ENCODE measurements around the gene SAFB.

The SAFB gene

DNA sequence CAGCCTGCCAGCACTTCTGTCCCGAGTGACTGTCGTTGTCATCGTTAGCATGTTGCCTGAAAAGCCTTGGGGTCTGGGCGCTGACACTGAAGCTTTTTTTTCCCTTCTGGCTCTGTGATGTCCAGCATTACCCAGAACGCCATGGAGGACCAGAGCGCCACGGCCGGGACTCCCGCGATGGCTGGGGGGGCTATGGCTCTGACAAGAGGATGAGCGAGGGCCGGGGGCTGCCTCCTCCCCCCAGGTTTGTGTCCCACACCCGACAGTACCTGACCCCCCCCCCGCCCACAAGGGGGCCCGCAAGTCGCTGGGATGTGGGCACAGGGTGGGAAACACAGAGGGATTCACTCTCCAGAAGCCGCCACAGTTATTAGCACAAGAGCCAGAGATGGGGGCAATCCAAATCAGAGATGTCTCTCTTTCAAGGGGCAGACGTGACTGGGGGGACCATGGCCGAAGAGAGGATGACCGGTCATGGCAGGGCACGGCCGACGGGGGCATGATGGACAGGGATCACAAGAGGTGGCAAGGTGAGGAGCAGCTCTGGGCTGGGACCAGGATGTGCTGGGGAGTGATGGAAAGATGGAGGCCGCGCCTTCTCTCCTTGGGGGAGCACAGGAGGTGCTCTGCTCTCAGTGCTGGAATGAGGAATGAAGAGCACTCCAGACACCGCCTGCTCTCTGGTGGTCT is 44.2 kb downstream of the SAFB start:
- peak; percentile 59 for DNase-seq (ENCODE audit: low spot score)

DNA sequence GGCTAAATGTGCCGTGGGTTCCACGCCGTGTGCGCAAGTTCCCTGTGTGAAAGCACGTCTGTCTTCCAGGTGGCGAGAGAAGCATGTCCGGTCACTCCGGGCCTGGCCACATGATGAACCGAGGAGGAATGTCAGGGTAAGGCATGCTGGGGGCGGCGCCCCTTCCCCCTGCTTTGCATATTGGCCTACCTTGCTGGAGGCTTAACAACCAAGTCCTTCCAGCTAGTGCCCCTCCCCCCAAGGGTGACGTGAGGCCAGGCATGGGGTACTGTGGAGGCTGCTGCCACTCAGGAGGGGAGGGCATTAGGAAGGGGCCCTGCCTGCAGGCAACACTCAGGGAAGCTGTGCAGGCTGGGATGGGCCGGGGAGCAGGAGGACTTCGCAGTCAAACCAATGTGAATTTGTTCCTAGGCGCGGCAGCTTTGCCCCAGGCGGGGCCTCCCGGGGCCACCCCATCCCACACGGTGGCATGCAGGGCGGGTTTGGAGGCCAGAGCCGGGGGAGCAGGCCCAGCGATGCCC is 44.9 kb downstream of the SAFB start:
- peak; percentile 58 for DNase-seq (ENCODE audit: low spot score)

DNA sequence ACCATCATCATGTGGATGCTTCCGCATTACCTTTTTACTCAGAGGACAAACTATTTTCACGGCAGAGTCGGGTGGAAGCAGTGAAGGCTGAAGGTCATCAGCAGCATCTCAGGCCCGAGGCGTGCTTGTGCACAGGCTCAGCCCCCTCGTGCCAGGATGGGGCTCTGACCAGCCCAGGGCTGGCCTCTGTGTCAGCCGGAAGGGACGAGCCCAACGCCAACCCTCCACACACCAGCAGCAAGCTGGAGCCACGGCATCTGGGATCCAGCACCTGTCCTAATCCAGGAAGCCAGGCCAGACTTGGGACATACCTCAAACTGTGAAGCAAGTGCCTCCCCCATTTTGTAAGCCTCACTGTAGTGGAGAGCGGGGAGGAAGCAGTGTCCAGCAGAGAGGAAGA is 46.3 kb downstream of the SAFB start:
- DNase-seq (ENCODE audit: low spot score): no peak

DNA sequence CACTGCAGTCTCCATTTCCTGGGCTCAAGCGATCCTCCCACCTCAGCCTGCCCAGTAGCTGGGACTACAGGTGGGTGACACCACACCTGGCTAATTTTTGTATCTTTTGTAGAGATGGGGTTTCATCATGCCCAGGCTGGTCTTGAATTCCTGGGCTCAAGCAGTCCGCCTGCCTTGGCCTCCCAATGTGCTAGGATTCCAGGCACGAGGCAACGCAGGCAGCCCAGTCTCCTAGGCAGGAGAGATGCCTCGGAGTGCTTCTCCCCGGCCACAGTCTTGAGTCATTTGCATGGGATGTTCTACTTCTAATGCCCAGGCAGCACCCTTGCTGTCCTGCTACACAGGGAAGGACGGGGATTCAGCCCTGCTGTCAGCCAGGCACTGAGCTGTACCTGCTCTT is 48.7 kb downstream of the SAFB start:
- no peak for DNase-seq (ENCODE audit: low spot score)

DNA sequence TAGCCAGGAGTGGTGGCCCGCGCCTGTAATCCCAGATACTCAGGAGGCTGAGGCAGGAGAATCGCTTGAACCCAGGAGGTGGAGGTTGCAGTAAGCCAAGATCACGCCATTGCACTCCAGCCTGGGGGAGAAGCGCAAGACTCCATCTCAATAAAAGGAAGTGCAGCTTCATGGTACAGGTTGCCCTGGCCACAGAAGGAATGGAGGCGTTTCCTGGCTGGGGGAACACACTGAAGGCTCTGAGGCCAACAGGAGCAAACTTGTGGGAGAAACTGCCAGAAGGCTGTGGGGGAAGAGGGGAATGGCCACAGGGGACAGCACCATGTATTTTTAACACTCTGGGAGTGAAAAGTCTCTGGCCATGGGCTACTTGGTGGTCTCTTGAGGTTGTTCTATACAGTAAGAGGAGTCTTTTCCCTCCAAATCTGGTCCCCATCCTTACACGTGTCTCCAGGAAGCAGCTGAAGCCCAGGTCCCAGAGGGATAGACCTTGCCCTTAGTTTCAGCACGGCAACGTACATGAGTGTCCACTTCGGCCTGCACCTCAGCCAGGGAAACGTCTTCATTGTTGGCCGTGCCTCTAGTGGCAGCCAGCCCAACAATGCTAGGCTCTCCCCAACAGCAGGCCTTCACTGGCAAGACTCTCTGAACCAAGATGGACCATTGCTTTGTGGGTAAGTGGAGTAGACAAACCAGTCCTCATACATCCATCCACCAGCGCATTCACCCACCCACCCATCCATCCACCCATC is 50.0 kb downstream of the SAFB start:
- DNase-seq (ENCODE audit: low spot score): peak; percentile 41

DNA sequence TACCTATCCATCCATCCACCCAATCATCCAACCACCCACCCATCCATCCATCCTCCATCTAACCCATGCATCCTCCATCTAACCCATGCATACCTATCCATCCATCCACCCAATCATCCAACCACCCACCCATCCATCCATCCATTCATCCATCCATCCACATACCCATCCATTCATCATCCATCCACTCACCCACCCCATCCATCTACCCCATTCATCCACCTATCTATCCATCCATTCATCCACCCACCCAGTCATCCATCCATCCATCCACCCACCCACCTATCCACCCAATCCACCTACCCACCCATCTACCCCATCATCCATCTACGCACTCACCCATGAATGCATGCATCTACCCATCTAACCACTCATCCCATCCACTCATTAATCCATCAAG is 50.9 kb downstream of the SAFB start:
- no peak for DNase-seq (ENCODE audit: low spot score)

DNA sequence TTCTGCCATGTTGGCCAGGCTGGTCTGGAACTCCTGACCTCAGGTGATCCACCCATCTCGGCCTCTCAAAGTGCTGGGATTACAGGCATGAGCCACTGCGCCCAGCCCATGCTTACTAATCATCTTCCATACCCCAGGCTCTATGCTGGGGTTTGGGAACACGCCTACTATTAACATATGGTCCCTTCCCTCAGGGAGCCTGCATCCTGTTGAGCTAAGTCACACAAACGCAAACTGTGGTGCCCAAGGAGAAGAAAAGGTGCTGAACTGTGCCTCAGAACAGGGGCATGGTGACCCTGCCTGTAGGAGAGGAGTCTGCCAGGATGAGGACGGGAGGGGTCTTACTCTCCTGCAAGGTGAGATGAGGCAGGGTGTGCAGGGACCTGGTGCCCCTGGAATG is 51.8 kb downstream of the SAFB start:
- DNase-seq (ENCODE audit: low spot score): no peak

DNA sequence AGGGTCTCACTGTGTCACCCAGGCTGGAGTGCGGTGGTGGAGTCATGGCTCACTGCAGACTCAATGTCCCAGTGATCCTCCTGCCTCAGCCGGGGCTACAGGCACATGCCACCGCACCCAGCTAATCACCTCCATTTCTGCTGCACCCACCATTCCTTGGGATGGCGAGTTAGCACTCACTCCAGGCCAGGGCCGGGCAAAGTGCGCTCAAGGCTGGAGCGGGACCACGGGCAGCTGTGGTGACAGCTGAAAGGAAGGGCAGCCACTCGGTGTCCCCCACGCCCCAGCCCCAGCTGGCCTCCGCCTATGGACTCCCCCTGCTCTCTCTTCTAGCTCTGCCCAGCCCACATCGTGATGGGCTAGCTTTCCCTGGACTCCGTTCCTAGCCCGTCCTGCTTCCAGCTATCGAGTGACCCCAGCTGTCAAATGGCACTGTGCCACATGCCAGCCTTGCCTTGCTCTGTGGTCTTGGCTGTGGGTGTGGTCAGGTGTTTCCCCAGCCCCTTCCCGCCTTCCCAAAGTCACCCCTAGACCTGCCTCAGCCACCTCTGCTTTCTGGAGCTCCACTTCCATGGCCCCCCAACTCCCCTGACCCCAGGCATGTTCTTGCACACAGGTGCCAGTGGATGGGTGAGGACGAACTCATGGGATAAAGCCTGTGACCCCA is 53.4 kb downstream of the SAFB start:
- DNase-seq (ENCODE audit: low spot score): no peak

DNA sequence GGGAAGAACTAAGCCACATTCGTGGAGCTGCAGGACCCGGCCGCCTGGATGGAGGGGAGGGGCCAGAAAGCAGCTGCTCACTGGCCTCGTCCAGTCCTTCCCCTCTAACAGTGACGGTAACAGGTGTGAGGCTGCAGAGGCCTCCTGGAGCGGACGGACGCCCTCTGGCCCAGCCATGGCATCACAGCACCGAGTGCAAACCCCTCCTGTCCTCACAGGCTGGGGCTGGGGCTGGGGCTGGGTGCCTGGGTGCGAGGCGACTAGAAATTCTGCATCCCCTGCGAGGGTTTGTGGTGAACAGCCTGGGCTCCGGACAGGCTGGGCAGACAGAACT is 53.9 kb downstream of the SAFB start:
- peak; percentile 65 for DNase-seq (ENCODE audit: low spot score)

DNA sequence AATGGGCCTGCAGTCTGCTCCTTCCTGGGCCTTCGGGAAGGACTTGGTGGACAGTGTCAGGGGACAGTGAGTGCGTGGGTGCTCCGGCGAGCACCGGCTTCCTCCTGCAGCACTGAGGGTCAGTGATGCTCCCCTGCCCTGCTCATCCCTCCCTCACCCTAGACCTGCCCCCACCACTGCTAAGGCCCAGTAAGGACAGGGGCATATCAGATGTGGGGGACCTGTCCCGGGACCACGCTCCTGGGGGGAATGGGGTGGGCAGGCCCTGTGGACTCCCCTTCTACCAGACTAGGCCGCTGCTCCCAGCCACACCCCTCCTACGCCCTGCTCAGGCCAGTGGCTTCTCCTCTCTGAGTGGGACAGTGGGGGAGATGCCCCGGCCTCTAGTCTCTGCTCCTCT is 54.3 kb downstream of the SAFB start:
- DNase-seq (ENCODE audit: low spot score): peak; percentile 52

DNA sequence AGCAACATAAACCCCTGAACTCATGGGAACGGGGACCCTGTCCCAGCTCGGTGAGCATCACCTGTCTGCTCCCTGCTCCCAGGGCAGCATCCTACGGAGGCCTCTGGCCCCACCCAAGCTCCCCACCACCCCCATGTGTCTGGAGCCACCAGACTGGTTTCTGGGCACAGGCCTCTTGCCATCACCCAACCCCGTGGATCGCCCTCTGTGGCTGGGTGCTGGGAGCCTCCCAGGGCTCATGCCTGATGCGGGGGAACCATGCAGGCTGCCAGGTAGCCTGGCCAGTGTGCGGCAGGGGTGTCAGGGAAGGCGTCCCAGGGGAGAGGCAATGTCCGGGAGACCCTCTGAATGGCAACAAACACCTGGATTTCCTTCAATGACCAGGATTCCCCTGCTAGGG is 54.7 kb downstream of the SAFB start:
- DNase-seq (ENCODE audit: low spot score): peak; percentile 51

DNA sequence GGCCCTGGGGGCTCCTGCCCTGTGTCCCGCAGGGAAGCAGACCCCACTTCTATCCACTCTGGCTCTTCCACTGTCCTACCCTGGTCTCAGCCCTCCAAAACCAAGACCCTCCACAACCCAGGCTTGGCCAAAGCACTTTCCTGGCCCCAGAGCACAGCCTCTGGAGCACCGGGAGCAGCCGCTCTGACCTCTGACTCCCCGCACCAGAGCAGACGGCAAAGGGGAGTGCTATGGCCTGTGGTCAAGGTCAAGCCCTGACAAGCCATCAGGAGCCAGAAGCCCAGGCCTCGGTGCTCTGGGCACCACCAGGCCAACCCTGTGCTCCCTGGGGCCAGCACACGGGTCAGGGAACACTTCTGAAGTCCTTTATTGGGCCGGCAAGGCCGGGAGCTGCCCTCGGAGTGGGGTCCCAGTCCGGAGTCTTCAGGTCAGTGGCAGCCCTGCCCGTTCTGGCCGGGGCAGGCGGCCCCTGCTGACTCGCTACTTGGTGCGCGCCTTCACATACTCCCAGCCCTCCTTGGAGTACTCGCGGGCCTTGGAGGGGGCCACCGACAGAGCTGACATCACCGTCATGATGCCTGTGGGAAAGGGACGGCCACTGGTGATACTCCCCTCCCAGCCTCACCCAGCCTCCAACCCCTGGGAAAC is 55.3 kb downstream of the SAFB start:
- peak; percentile 62 for DNase-seq (ENCODE audit: low spot score)

DNA sequence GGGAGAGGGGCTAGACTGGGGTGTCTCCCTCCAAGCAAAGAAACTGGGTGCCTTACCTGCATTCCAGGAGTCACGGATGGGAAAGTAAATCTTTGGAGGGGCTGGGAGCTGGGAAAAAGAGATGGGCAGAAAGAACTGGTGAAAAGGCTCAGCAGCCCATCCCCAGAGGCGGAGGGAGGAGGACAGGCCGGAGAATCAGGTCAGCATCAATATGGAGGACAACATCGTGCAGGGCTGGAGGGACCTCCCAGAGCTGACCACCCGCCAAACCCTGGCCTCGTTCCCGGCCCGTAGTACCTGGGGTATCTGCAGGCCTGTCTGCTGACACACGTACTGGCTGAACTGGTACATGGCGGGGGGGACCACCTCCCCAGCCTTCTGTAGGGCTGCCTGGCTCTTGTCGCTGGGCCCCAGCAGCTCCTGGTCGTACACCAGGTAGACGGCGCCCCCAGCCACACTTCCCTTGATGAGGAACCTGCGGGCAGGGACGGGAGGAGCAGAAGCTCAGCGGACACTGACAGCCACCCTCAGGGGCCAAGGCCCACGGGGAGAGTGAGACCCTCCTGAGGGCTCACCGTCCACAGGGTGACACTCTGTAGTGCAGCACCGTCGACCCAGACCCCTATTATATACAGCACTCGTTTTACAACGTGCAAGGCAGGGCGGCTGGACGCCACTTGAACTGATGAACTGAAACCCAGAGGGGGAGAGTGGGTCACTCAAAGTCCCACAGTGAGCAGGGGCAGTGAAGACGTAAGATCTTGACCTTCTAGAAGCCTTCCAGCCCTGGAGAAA is 56.6 kb downstream of the SAFB start:
- DNase-seq (ENCODE audit: low spot score): peak; percentile 57

DNA sequence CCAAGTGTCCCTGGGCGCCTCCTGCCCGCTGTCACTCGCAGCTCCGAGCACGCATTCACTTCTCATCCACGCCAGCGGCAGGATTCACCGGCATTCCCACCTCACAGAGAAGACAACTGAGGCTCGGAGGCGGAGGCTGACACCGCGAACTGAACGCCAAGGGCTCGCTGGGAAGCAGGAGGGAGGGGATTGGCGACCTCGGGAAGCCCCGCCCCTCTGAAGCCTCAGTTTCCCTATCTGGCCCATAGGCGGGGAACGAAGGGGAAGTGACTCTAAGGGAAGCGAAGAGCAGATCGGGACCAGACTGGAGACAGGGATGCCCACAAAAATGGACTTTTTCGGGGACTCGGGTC is 57.2 kb downstream of the SAFB start:
- DNase-seq (ENCODE audit: low spot score): no peak

DNA sequence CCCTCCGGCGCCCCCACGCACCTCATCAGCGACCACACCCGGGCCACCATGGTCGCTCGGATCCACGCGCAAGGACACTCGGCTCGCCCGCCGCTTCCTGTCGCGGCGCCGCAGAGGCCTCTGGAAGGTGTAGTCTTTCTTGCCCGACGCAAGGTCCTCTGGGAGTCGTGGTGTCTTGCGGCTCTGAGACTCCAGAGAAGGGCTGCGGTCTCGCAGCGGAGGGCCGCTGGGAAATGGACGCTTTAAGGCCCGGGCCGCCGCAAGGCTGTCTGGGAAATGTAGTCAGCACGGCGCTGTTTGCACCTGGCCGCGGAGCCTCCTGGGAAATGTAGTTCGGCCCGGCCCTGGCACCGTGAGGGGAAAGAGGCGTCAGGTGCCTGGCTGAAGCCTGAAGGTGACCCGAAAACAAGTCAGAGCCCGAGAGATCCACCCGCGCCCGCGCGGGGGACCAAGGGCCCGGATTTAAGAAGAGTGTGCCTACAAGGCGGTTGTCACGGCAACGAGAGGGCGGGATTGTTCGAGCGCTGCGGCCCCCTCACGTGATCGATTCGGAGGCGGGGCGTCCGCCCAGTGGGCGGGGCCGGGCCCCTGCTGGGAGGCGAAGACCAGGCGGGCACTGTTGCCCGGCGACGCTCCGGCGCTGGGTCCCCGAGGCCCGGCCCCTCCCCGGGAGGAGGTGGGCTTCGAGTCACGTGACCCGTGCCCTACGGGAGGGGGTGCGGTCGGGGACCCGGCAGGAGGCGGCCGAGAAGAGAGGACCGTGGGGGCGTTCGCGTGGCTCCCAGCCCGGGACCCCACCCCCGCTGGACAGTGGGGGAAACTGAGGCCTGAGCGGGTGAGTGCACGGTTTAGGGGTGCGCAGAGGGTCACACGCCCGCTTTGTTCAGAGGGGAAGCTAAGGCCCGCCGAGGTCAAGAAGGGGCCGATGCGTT is 57.8 kb downstream of the SAFB start, which contains the start of the genes HSD11B1L and MICOS13:
Gene HSD11B1L, plus strand, starts transcription at position 591 of the 932 bp plus-strand sequence. CDS start 3,806 bp downstream, outside the sequence.
Gene MICOS13, minus strand, starts transcription at position 80 of the 932 bp plus-strand sequence. Its CDS starts 30 bp downstream, at position 50.
- DNase-seq (ENCODE audit: low spot score): peak; percentile 98

DNA sequence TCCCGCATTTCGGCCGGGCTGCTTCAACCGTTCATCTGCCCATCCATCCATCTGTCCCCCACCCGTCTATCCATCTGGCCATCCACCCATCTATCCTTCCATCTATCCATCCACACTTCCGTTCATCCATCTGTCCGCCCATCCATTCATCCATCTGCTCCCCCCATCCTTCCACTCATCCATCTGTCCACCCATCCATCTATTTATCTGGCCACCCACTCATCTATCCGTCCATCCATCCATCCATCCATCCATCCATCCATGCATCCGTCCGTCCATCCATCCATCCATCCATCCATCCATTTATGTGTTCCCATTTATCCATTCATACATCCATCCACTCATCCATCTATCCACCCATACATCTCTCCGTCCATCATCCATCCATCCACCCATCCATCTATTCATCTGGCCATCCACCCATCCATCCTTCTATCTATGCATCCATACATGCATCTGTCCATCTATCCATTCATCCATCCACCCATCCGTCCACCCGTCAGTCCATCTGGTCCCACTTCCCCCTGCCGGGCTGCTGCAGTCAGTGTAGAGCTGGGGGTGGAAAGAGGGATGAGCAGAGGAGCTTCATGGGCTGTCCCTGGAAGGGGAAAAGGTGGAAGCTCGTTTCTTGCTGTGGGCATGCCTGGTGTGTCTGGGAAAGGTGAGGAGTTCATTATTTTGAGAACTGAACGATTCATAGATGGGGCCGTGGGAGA is 58.7 kb downstream of the SAFB start:
- peak; percentile 60 for DNase-seq (ENCODE audit: low spot score)

DNA sequence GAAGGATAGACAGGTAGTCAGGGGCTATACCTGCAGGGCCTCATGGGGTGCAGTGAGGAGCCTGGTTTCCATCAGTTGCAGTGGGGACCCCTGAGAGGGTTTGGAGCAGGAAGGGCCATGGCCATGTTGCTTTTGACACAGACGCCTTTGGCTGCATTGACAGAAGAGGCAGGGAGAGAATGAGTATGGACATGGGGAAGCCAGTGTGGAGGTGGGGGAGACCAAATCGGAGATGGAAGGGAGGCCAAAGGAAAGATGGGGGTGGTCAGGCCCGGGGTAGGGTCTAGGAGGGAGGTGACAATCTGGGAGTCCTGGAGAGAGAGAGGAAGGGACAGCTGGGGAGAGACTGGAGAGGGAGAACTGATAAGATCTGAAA is 59.2 kb downstream of the SAFB start:
- DNase-seq (ENCODE audit: low spot score): peak; percentile 54

DNA sequence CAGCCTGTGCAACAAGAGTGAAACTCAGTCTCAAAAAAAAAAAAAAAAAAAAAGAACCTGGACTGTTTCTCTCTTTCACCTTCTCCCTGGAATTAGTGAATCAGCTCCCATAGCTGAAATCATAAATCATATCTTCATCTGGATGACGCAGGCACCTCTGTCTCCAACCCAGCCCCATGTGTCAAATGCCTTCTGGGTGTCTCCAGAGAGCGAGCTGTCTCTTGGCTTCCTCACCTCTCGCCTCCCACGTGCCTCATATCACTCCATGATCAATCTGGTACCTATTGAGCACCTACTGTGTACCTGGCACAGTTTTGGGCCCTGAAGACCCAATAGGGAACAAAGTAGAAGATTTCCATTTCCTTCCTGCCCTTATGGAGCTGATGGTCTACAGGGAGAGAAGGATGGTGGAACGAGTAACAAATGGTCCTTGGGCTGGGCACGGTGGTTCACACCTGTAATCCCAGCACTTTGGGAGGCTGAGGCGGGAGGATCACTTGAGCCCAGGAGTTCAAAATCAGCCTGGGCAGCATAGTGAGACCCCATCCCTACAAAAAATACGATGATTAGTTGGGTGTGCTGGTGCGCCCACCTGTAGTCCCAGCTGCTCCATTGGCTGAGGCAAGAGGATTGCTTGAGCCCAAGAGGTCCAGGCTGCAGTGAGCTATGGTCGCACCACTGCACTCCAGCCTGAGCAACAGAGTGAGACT is 60.4 kb downstream of the SAFB start:
- peak; percentile 37 for DNase-seq (ENCODE audit: low spot score)

All from left forelimb (tissue), 1 donor.